RPMI7951 (cell line): Measurements from ENCODE around the gene LMAN1L. TPM values are rescaled to one million over a fixed set of nuclear protein-coding genes. Genes with fewer than 3 reads are reported as not detected.

ENCODE experiments used
- DNase-seq: peaks from one replicate; pipeline ENCODE4 v3.0.0-alpha.2; 2012; ENCODE audit warnings: low read depth
- total RNA-seq: library from RNA; depleted of rRNA; stranded (reverse); fragments of >200 nt; shearing (Covaris generic); gene quantifications from 2 replicates; pipeline ENCODE4 v1.2.3, GENCODE V29; 2014

The LMAN1L gene
- total RNA-seq, 1 experiment from 2014 or later = not detected

DNA sequence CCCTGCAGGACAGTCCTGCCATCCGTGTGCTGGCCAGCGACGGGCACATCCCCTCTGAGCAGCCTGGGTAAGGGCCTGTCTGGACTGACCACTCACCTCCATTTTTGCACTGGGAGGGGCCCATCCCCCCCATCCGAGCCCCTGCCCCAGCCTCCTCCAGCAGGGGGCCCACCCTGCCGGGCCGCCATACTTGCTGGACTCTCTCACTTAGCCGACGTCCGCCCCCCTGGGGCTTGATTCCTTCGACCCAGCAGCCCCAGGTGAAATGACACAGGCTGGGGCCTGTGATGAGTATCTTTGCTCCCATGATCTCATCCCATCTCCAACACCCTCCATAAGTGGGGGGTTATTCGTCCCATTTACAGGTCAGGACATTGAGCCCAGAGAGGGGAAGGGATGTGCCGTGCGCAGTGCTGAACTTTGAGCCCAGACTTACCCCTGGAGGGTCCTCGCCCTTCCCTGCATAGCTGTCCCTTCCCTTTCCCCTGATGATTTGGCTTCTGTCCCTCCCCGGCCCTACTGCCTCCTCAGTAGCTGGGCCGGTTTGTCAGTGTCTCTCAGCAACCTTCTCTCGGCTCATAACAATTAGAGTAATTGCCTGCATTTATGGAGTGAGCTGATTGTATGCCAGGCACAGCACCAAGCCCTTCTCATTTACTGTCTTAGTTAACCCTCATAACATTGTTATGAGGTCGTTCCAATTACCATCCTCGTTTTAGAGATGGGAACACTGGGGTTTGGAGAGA lies 4.2 kb downstream of the LMAN1L start:
- no peak for DNase-seq

GRCh38 chr15:74817370-74817737 lies 4.7 kb downstream of the LMAN1L start:
- peak; percentile 47 for DNase-seq

DNA sequence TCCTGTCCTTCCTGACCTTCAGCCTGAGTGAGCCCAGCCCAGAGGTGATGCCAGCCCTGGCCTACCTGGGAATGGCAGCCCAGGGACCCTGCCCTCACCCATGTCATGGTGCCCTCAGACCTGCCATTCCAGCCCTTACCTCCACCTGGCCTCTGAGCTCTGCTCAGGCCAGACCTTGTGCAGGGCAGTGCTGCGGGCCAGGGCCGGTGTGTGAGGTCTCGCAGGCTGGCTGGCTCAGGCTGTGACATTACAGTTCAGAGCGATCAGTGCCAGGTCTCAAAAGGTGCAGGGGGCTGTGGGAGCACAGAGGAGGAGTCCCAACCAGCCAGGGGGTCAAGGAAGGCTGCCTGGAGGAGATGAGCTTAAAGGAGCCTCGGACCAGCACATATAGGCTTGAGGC lies 7.4 kb downstream of the LMAN1L start:
- no peak for DNase-seq

DNA sequence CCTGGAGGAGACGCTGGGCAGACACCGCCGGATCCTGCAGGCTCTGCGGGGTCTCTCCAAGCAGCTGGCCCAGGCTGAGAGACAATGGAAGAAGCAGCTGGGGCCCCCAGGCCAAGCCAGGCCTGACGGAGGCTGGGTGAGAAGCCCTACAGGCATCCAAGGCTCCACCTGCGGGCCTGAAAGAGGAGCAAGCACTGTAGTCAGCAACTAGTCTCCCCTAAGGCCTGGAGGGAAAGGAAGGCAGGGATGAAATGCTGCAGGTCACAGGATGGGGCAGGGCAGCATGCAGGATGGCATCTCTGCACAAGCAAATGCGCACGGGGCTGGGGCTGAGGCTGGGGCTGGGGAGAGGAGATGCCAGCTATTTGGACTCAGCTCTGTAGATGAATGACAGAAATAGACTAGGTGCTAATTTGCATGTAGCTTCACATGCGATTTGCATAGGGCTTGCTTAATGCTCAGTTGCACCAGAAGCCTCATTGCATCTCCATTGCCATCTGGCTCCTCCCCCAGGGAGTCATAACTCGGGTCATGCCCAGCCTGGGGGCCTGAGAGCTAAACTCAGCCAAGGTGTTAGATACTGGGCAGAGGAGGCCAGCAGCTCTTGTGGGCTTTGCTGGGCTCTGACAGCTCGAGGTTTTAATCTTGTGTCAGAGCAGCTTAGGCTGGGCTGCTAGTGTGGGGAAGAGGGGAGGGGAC lies 8.6 kb downstream of the LMAN1L start:
- DNase-seq = peak; percentile 26

DNA sequence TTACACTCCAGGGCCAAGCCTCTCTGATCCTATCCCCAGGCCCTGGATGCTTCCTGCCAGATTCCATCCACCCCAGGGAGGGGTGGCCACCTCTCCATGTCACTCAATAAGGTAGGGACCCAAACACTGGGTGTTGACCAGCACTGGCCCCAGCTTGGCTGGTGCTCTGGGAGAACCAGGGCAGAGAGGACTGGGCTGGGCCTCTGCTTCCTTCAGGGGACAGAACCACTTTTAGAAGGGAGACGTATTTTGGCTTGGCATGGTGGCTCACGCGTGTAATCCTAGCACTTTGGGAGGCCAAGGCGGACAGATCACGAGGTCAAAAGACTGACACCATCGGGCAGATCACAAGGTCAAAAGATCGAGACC lies 9.1 kb downstream of the LMAN1L start:
- DNase-seq = no peak

- no peak for DNase-seq
Measured at GRCh38 chr15:74822233-74822632, 9.6 kb downstream of the LMAN1L start.

GRCh38 chr15:74823324-74823723 lies 10.7 kb downstream of the LMAN1L start:
- no peak for DNase-seq

DNA sequence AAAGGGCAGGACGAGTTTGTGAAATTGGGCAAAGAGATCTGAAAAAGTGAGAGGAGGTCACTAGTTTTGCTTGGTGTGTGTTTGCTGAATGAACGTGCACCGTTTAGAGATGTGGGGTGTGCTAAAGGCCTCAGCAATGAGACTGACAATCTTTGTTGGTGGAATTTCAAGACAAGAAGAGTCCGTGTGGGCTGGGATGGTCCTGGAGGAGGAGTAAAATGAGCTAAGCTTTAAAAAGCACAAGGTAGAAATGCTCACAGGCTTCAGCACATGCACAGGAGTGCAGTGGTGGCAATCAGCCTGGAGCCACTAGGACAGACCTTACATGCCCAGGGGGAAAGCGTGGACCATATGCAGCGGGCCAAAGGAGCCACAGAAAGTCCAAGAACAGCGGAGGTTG lies 12.3 kb downstream of the LMAN1L start:
- DNase-seq = no peak

DNA sequence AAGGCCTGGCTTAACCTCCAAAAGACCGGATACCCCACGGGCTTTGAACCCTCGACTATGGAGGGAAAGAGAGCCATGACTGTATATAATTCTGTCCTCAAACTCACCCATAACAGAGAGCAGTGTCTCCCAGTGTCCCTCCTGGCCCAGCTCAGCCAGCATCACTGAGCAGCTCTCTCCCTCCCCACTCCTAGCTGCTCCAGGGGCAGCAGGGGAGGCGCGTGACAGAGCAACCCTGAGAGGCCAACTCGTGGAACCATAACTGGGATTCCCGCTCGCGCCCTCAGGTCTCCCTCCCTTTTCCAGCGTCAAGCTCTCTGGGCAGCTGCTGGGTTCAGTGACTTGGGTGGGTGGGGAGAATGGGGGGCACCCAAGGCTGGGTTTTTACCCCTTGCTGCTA lies 13.2 kb downstream of the LMAN1L start:
- no peak for DNase-seq

- no peak for DNase-seq
Measured at GRCh38 chr15:74826364-74826819, 13.8 kb downstream of the LMAN1L start, which contains the start of gene CPLX3. CPLX3 (plus strand) TSS chr15:74826627; CDS start chr15:74826704, 77 bp downstream.

- DNase-seq = no peak
Measured at GRCh38 chr15:74826921-74827320, 14.3 kb downstream of the LMAN1L start.

- no peak for DNase-seq
Measured at GRCh38 chr15:74827614-74828013, 15.0 kb downstream of the LMAN1L start.

GRCh38 chr15:74828835-74829234 lies 16.2 kb downstream of the LMAN1L start:
- no peak for DNase-seq

GRCh38 chr15:74829486-74829885 lies 16.9 kb downstream of the LMAN1L start:
- DNase-seq = no peak

- no peak for DNase-seq
Measured at GRCh38 chr15:74829991-74830390, 17.4 kb downstream of the LMAN1L start.

DNA sequence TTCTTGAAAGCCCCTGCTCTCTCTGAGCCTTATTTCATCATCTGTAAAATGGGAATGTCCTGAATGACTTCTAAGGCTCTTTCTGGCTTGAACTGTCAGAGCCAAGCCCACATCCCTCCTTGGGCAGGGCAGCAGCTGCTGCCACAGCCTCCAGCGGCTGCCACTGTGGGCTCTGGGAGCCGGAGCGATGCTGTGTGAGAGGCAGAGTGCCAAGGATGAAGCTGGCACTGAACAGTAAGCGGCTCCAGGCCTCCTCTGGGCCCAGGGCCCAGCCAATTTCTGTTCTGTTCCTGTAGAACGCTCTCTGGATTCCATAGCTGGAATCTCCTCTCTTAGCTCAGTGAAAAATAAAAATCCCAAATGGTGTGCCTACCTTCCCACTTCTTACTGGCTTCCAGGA lies 18.2 kb downstream of the LMAN1L start:
- no peak for DNase-seq

- DNase-seq = no peak
Measured at GRCh38 chr15:74831813-74832495, 19.3 kb downstream of the LMAN1L start.

GRCh38 chr15:74832826-74833225 lies 20.2 kb downstream of the LMAN1L start:
- no peak for DNase-seq

GRCh38 chr15:74833376-74834107 lies 20.9 kb downstream of the LMAN1L start:
- no peak for DNase-seq

GRCh38 chr15:74835312-74835823 lies 22.7 kb downstream of the LMAN1L start:
- DNase-seq = peak; percentile 47

DNA sequence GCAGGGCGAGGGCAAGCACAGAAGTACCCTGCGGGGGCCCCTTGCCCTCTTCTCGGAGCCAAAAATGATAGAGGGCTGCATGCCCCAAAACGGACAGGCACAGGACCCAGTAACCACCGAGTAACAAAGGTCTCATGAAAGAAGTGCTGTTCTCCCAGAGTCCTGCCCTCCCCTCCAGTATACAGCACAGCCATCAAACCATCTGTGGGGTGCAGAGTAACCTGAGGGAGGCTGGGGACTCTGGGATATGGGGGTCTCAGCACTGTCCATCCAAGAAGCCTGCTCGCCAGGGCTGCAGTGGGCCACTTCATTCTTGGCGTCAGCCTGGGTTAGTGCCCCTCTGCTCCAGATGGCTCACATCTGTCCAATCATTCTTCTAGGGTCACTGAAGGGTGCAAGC lies 24.2 kb downstream of the LMAN1L start:
- no peak for DNase-seq
